HuH-7.5 (cell line): ENCODE data around the gene MDFIC.

Source experiments
- DNase-seq: peaks from one replicate; pipeline ENCODE4 v3.0.0; 2011; ENCODE audit warnings: low spot score

The MDFIC gene

GRCh38 chr7:114953724-114954123 is 31.8 kb downstream of the MDFIC start:
- no peak for DNase-seq

GRCh38 chr7:114956702-114957101 is 34.8 kb downstream of the MDFIC start:
- DNase-seq = no peak

GRCh38 chr7:114957444-114957843 is 35.5 kb downstream of the MDFIC start:
- DNase-seq = no peak

- no peak for DNase-seq
These were observed 38.0 kb downstream of the MDFIC start for GRCh38 chr7:114959931-114960330.

DNA sequence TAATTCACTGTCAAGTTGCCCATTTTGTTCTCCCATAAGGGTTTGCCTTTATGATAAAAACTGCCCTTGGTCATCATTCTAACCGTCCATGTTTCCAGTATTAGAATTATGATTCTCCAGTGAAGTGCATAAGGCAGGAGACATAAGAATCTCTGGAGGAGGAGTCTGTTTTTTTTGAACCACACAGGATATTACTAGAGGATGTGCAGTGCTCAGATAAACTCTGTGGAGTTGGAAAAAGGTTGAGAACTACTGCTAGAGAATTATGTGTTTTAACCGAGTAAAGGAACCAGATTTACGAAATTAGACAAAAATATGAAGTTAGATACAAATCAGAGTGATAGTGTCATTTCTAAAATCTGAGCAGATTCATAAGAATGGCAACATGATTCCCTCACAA is 40.5 kb downstream of the MDFIC start:
- no peak for DNase-seq

DNA sequence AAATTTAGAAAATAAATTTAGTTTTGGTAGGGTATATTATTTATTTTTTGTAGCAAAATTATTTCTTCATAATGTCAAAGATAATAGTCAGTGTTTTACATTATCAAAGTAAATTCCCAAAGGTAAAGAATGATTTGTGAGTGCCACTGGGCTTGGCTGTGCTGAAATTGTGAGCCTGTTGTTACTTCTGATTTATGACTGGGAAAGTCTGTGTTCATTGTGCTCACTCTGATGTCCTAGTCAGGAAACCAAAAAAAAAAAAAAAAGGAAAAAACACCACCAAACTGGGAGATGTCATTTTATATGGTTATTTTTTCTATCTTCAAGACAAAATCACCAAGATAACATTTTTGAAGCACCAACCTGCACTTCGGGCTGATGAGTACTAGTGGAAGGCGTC is 44.3 kb downstream of the MDFIC start:
- DNase-seq = no peak

DNA sequence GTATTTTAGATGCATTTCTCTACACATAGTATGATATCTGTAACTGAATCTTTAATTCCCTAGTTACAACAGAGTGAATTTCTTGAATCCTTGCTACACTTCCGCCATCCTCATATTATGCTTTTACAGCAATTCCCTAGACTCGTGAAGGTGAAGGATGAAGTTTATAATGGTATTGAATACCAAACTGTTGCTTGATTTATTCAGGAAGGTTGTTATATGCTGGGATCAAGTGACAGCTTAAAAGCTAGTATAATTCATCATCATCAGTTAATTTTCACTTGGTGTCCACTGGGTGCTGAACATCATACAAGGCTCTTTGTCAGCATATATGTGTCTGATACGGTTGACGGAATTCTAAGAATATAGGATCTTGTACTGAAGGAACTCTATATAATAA is 47.2 kb downstream of the MDFIC start:
- DNase-seq = no peak

DNA sequence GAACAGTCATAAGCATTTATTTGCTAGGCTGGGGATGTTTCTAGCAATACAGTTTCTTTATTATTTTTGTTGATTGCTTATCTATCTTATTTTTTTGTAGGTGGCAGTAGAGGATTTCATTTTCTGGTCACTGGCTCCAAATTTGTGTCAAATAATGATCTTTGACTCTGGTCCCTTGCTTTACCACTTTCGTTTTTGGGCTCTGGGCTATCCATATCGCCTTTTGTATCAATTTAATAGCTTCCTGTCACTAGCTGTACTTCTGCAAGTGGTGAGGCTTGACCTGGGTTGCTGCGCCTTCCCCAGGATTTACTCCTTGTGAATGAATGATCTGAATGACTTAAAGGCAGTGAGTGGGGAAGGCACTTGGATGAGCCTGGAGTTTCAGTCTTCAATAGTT is 48.4 kb downstream of the MDFIC start:
- DNase-seq = no peak

DNA sequence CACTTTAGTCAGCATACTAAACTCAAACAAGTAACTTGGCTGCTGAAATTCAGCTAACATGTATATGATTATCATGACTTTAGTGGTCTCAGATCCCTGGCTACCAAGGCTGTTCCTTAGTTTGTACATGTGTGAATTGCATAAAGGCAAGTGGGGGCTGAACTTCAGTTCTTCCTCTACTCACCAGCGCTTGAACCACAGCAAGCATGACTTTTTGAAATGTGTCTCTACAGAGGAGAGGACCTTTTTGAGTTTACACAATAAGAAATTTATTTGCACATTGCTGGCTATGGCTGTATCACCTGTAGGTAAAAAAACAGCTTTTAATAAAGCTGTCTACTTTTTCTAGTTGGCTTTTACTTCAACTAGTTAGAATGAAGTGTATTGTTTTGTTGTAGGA is 48.8 kb downstream of the MDFIC start:
- no peak for DNase-seq

DNA sequence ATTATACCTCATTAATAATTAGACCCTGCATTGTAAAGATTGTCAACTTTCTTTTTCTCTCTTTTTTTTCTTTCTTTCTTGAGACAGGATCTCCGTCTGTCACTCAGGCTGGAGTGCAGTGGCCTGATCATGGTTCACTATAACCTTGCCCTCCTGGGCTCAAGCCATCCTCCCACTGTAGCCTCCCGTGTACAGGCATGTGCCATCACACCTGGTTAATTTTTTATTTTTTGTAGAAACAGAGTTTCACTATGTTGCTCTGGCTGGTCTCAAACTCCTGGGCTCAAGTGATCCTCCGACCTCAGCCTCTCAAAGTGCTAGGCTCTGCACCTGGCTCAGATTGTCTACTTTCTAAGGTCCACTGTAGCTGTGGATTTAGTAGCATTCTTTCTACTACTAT is 50.7 kb downstream of the MDFIC start:
- no peak for DNase-seq

DNA sequence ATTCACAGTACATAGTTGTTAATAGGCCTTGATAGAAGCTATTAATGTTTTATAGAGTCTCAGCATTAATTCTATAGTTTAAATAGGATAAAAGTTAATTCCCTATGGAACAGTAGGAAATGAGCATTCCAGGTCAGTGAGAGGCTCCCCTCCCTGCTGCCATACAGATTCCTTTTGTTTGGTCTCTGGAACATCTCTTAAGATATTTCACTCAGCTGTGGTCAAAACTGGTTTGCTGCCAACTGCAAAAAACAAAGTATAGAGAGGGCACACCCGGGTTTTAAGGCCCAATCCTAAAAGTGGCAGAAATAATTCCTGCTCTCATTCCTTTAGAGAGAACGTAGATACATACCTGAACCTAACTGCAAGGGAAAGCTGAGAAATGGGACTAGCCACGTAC is 51.3 kb downstream of the MDFIC start:
- no peak for DNase-seq

DNA sequence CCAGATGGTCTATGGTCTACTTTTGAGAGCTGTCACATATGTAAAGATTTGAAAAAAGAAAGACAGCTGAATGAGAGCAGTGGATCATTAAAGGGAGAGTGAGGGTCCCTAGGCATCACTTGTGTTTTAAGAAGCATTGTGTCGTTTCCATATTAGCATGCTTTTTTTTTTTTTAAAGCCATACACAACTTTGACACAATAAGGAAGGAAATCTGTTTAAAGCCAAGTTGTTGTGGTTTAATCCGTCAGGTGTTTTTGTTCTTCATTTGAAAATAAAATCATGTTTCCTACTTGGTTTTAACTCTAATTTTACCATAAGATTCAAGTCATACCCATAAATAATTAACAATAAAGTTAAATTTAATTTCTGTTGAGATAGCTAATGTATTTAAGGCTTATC is 53.5 kb downstream of the MDFIC start:
- no peak for DNase-seq

GRCh38 chr7:114976666-114977065 is 54.8 kb downstream of the MDFIC start:
- DNase-seq = no peak

GRCh38 chr7:114977277-114977676 is 55.4 kb downstream of the MDFIC start:
- no peak for DNase-seq

DNA sequence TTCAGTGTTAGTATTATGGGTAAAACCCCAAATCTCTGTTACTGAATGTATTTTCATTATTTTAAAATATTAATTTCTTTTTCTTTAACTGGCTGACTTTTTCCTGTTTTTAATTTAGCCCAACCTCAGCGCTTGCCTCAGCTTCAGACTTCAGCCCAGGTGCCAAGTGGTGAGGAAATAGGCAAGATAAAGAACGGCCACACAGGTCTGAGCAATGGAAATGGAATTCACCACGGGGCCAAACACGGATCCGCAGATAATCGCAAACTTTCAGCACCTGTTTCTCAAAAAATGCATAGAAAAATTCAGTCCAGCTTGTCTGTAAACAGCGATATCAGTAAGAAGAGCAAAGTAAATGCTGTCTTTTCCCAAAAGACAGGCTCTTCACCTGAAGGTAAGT is 57.5 kb downstream of the MDFIC start:
- no peak for DNase-seq

DNA sequence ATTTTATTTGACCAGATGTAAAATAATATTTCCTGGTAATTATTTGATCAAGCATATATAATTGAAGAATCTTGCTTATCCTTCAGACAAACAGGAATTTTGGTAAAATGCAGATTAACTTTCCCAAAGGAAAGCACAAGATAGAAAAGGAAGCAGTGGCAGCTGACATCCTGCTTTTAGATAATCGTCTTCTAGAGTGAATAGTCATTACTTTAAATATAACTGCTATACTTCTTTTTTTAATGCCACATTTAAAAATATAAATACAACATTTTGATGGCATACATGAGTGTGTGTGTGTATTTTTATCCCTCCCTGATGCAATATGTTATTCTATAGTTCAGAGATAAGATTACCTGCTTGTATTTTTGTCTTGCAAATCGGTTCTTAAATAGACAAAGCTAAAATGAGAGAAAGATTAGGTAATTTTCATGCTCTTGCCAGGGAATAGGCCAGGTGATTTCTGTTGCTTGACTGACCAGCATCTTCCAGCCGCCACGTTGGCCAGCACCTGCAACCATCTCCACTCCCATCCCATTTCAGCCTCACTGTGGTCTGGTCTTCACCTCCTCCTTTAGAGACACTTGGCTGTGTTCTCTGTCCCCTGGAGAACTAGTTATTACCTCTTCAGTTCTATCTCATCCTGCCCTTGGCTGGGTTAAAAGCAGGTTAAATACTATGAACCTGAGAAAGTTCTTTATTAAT is 58.1 kb downstream of the MDFIC start:
- no peak for DNase-seq

- no peak for DNase-seq
These were observed 59.4 kb downstream of the MDFIC start for GRCh38 chr7:114981323-114981722.

GRCh38 chr7:114985116-114985715 is 63.3 kb downstream of the MDFIC start:
- DNase-seq = no peak

DNA sequence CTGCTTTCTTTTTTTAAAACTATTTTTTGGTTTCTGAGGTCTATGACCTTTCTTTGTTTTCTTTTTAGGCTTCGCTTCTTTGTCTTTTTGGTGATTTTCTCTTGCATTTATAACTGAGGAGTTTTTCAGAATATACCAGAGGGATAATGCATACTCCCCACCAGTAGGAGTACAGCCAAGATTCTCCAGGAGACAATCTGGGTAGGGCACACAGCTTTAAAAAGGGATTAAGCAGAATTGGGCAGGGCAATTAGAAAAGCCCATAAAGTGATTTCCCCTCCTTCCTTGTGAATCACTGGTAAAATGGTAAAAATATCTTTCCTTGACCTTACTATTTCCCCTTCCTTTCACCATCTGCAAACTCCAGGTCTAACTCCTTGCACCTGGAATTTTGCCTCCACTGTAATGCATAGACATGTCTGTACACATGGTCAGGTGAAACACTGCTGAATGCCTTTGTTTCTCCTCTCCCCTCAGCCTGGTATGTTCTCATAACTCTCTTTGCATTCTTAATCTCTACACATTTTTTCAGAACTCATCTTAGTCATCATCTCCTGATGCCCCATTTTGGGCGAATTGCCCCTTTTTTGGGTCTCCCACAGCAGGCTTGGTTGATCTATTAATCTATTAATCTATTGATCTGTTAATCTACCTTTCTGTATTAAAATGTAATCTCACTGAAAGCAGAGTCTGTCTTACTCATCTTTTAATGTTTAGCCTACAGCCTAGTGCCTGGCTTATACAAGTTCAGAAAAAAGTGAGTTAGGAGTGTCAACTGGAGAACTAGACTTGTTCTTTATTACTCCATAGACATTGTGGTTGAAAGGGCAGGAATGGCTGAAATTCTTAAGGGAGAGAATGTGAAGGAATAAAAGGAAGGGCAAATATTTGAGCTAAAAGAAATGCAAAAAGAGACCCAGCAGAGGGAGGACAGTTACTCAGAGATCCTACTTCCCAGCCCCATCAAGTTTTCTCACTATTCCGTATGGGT is 64.6 kb downstream of the MDFIC start:
- DNase-seq = no peak

GRCh38 chr7:114988026-114988425 is 66.1 kb downstream of the MDFIC start:
- no peak for DNase-seq

DNA sequence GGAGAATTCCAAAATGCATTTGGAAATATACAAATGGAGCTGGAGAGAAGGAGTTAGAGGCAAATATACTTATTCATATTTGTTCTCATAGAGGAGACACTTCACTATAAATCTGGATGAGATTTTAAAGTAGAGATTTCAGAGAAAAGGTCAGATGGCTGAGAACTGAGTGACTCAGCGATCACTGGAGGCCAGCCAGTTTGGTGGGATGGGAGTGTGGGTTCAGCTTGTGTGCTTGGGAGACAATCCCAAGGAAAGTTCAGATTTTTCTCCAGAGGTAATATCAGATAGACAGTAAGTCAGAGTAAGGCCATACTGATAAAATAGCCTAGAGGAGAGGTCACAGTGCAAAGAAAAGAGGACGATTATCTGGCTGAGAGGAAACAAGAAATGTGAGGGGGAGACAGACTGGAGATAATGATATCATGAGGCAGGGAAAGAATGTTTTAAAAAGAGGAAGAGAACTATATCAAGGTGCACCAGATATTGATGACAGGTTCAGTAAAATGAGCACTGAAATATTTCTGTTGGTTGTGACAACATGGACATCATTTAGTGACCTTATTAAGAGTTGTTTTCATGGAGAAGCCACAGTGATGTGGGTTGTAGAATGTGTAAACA is 67.0 kb downstream of the MDFIC start:
- DNase-seq = no peak

DNA sequence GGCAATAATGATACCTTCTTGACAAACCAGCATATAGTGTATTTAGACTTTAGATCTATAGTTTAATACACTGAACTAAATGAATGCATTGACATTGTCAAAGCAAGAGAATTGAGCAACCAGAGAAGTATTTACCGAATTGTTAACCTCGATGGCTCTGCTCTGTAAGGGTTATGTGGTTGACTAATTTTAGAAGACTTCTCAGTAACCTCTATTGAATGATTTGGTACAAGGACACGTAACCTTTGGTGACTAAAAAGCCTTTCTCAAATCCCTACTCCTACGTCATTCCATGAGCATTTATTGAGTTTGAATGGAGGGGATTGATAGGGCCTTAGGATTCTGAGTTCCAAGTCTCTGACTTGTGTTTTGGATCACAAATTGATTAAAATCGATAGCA is 67.6 kb downstream of the MDFIC start:
- no peak for DNase-seq
